MM.1S (cell line): Measurements from ENCODE around the gene MTFR1L.

Experiments
- CTCF ChIP-seq: fragments of 300-600 bp; sonication (generic); IDR thresholded peaks from 2 replicates; pipeline ENCODE4 v1.5.1; 2016; ENCODE audit warnings: antibody characterized with exemption, low read length, mixed read lengths
- EZH2phosphoT487 ChIP-seq: fragments of 300-600 bp; sonication (generic); IDR thresholded peaks from 2 replicates; pipeline ENCODE4 v1.6.1; 2018; ENCODE audit warnings: antibody characterized with exemption, low read length

GRCh38 chr1:25829046-25829445, 9.3 kb downstream of the MTFR1L start:
- TF ChIP-seq CTCF (no peak), EZH2phosphoT487 (no peak)
